Measurements from ENCODE around the gene CCNG2.

The CCNG2 gene

GRCh38 chr4:77209012-77209411 is 52.0 kb downstream of the CCNG2 start:
- no peak for DNase-seq (ENCODE audit: insufficient read length, low spot score)

GRCh38 chr4:77209936-77210335 is 52.9 kb downstream of the CCNG2 start:
- no peak for FAIRE-seq
- DNase-seq (ENCODE audit: insufficient read length, low spot score), result no peak
- no peak for TF ChIP-seq TAF1 (IDR thresholded peaks at IDR 0.05; ENCODE audit: low read depth, low read length)
- no peak for TF ChIP-seq SPI1 (IDR thresholded peaks at IDR 0.05; ENCODE audit: low read depth, low read length)
- TF ChIP-seq PAX5 (IDR thresholded peaks at IDR 0.05; ENCODE audit: insufficient read depth, low read length, severe bottlenecking), result no peak
- no peak for TF ChIP-seq POU2F2 (IDR thresholded peaks at IDR 0.05; ENCODE audit: low read depth, low read length)
- no peak for TF ChIP-seq POLR2A (IDR thresholded peaks at IDR 0.05; ENCODE audit: low read depth, low read length)
- TF ChIP-seq POLR2AphosphoS5 (IDR thresholded peaks at IDR 0.05; ENCODE audit: low read depth, low read length), result no peak

More at GRCh38 chr4:77209012-77209411, 52.0 kb downstream of the CCNG2 start:
- TF ChIP-seq POU2F2 (IDR thresholded peaks at IDR 0.05; ENCODE audit: low read depth, low read length) (no peak), TAF1 (IDR thresholded peaks at IDR 0.05; ENCODE audit: low read depth, low read length) (no peak), SPI1 (IDR thresholded peaks at IDR 0.05; ENCODE audit: low read depth, low read length) (no peak), POLR2A (IDR thresholded peaks at IDR 0.05; ENCODE audit: low read depth, low read length) (no peak), POLR2AphosphoS5 (IDR thresholded peaks at IDR 0.05; ENCODE audit: low read depth, low read length) (no peak), PAX5 (IDR thresholded peaks at IDR 0.05; ENCODE audit: insufficient read depth, low read length, severe bottlenecking) (no peak)
- FAIRE-seq, result no peak

- FAIRE-seq, result no peak
- DNase-seq (ENCODE audit: insufficient read length, low spot score), result no peak
- TF ChIP-seq POLR2A (IDR thresholded peaks at IDR 0.05; ENCODE audit: low read depth, low read length), result no peak
- TF ChIP-seq TAF1 (IDR thresholded peaks at IDR 0.05; ENCODE audit: low read depth, low read length), result no peak
- TF ChIP-seq POLR2AphosphoS5 (IDR thresholded peaks at IDR 0.05; ENCODE audit: low read depth, low read length), result no peak
- TF ChIP-seq POU2F2 (IDR thresholded peaks at IDR 0.05; ENCODE audit: low read depth, low read length), result no peak
- TF ChIP-seq PAX5 (IDR thresholded peaks at IDR 0.05; ENCODE audit: insufficient read depth, low read length, severe bottlenecking), result no peak
- no peak for TF ChIP-seq SPI1 (IDR thresholded peaks at IDR 0.05; ENCODE audit: low read depth, low read length)
Measured at GRCh38 chr4:77215107-77215506, 58.1 kb downstream of the CCNG2 start.

GRCh38 chr4:77217526-77217925 is 60.5 kb downstream of the CCNG2 start:
- TF ChIP-seq POLR2A (IDR thresholded peaks at IDR 0.05; ENCODE audit: low read depth, low read length) (no peak), TAF1 (IDR thresholded peaks at IDR 0.05; ENCODE audit: low read depth, low read length) (no peak), POLR2AphosphoS5 (IDR thresholded peaks at IDR 0.05; ENCODE audit: low read depth, low read length) (no peak), PAX5 (IDR thresholded peaks at IDR 0.05; ENCODE audit: insufficient read depth, low read length, severe bottlenecking) (no peak), POU2F2 (IDR thresholded peaks at IDR 0.05; ENCODE audit: low read depth, low read length) (no peak), SPI1 (IDR thresholded peaks at IDR 0.05; ENCODE audit: low read depth, low read length) (no peak)
- DNase-seq (ENCODE audit: insufficient read length, low spot score), result no peak
- FAIRE-seq, result no peak

DNA sequence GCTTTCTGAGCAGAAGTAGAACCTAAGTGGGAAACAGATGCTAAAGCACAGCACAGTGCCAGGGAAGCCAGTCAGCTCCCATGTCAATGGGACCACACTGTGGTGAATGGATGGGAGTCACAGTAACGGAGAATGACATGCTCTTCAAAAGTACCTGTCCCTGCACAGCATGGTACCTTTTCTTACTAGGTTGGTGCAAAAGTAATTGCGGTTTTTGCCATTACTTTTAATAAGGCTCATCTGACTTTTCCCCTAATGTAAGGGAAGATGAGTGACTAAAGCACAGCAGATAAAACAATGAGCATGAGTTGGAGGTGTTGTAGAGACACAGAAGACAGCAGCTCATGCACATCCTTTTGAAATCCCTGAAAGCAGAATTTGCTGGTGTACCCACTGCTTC is 62.3 kb downstream of the CCNG2 start:
- FAIRE-seq (no peak), DNase-seq (ENCODE audit: insufficient read length, low spot score) (no peak)

More for the DNA sequence above, 62.3 kb downstream of the CCNG2 start:
- no peak for TF ChIP-seq PAX5 (IDR thresholded peaks at IDR 0.05; ENCODE audit: insufficient read depth, low read length, severe bottlenecking)
- no peak for TF ChIP-seq TAF1 (IDR thresholded peaks at IDR 0.05; ENCODE audit: low read depth, low read length)
- no peak for TF ChIP-seq POLR2A (IDR thresholded peaks at IDR 0.05; ENCODE audit: low read depth, low read length)
- no peak for TF ChIP-seq SPI1 (IDR thresholded peaks at IDR 0.05; ENCODE audit: low read depth, low read length)
- no peak for TF ChIP-seq POU2F2 (IDR thresholded peaks at IDR 0.05; ENCODE audit: low read depth, low read length)
- TF ChIP-seq POLR2AphosphoS5 (IDR thresholded peaks at IDR 0.05; ENCODE audit: low read depth, low read length), result no peak

Data from GM12891 (cell line).